IPS-18a (cell line): Measurements from ENCODE around the gene HOMER3.
A peak's percentile ranks its signal among the peaks of the same experiment; 100 is the strongest.

Experiments
- H3K27ac ChIP-seq: one replicate; pipeline ENCODE4 v1.5.1; 2013; ENCODE audit warnings: low read length
- H3K27me3 ChIP-seq: one replicate; pipeline ENCODE4 v1.6.1; 2013; ENCODE audit warnings: mild to moderate bottlenecking, low read length; ENCODE audit not compliant: control insufficient read depth, insufficient read depth
- H3K36me3 ChIP-seq: one replicate; pipeline ENCODE4 v1.6.1; 2013; ENCODE audit warnings: low read depth, low read length; ENCODE audit not compliant: control insufficient read depth
- H3K4me1 ChIP-seq: one replicate; pipeline ENCODE4 v1.6.1; 2013; ENCODE audit warnings: low read depth, low read length; ENCODE audit not compliant: control insufficient read depth
- H3K4me3 ChIP-seq: one replicate; pipeline ENCODE4 v1.5.1; 2013; ENCODE audit warnings: low read length
- H3K9ac ChIP-seq: one replicate; pipeline ENCODE4 v1.6.1; 2013; ENCODE audit warnings: mild to moderate bottlenecking, low read length, moderate library complexity
- H3K9me3 ChIP-seq: one replicate; pipeline ENCODE4 v1.6.1; 2013; ENCODE audit warnings: low read depth, low read length; ENCODE audit not compliant: control insufficient read depth

The HOMER3 gene

GRCh38 chr19:18951721-18952281 lies 10.8 kb upstream of the HOMER3 start:
- Histone ChIP-seq H3K27me3 (no peaks in the 10 kb centered on the region), H3K9me3 (no peaks in the 10 kb centered on the region), H3K9ac (no peak overlapping the region), H3K27ac (no peak overlapping the region), H3K36me3 (no peaks in the 10 kb centered on the region), H3K4me1 (no peaks in the 10 kb centered on the region), H3K4me3 (no peak overlapping the region)

DNA sequence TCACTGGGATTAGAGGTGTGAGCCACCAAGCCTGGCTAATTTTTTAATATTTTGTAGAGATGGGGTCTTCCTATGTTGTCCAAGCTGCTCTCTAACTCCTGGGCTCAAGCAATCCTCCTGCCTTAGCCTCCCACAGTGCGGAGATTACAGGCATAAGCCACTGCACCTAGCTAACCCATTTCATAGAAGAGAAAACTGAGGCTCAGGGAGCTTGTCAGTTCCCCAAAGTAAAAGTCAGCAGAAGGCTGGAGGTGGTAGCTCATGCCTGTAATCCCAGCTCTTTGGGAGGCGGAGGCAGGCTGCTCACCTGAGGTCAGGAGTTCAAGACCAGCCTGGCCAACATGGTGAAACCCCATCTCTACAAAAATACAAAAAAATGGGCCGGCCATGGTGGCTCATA lies 8.8 kb upstream of the HOMER3 start:
- no peak overlapping the region for H3K27ac ChIP-seq

GRCh38 chr19:18948976-18949356 lies 7.9 kb upstream of the HOMER3 start:
- Histone ChIP-seq H3K27me3 (no peaks in the 10 kb centered on the region), H3K27ac (no peak overlapping the region), H3K9ac (no peak overlapping the region), H3K4me1 (no peaks in the 10 kb centered on the region), H3K36me3 (no peaks in the 10 kb centered on the region), H3K4me3 (no peak overlapping the region), H3K9me3 (no peaks in the 10 kb centered on the region)

More for the DNA sequence above, 8.8 kb upstream of the HOMER3 start:
- Histone ChIP-seq H3K4me1 (no peaks in the 10 kb centered on the region), H3K9me3 (no peaks in the 10 kb centered on the region), H3K27me3 (no peaks in the 10 kb centered on the region), H3K36me3 (no peaks in the 10 kb centered on the region), H3K9ac (no peak overlapping the region), H3K4me3 (no peak overlapping the region)

- no peaks in the 10 kb centered on the region for H3K27me3 ChIP-seq
- H3K27ac ChIP-seq, result no peak overlapping the region
- H3K9ac ChIP-seq, result no peak overlapping the region
- no peak overlapping the region for H3K4me3 ChIP-seq
- H3K36me3 ChIP-seq, result no peaks in the 10 kb centered on the region
- H3K4me1 ChIP-seq, result no peaks in the 10 kb centered on the region
- H3K9me3 ChIP-seq, result no peaks in the 10 kb centered on the region
These were observed 7.3 kb upstream of the HOMER3 start for GRCh38 chr19:18948075-18948975.

DNA sequence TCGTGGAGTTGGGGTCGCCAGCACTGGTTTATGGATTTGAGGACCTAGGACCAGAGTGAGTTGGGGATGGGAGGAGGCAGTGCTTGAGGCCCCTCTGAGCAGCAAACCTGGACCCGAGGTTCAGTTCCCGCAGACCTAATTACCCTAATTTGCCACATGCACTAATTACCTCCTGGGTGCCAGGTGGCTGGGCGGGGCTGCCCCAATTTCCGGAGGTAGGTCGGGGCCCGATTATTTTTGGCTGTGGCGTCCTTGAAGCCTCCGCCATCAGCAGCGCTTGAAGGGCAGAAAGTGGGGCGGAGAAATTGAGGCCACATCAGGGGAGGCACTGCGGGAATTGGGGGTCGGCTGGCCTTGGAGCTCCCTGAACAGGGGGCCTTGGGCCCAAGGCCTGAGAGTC lies 5.9 kb upstream of the HOMER3 start:
- Histone ChIP-seq H3K9ac (no peak overlapping the region), H3K4me1 (no peaks in the 10 kb centered on the region), H3K27me3 (peaks cover under 1% of the 10 kb centered on the region), H3K9me3 (no peaks in the 10 kb centered on the region), H3K27ac (no peak overlapping the region), H3K4me3 (no peak overlapping the region), H3K36me3 (no peaks in the 10 kb centered on the region)

- Histone ChIP-seq H3K27me3 (peaks cover 4% of the 10 kb centered on the region), H3K4me3 (no peak overlapping the region), H3K27ac (no peak overlapping the region), H3K4me1 (peaks cover 4% of the 10 kb centered on the region), H3K36me3 (no peaks in the 10 kb centered on the region), H3K9me3 (no peaks in the 10 kb centered on the region), H3K9ac (no peak overlapping the region)
These were observed 5.3 kb upstream of the HOMER3 start for GRCh38 chr19:18946335-18946734.

DNA sequence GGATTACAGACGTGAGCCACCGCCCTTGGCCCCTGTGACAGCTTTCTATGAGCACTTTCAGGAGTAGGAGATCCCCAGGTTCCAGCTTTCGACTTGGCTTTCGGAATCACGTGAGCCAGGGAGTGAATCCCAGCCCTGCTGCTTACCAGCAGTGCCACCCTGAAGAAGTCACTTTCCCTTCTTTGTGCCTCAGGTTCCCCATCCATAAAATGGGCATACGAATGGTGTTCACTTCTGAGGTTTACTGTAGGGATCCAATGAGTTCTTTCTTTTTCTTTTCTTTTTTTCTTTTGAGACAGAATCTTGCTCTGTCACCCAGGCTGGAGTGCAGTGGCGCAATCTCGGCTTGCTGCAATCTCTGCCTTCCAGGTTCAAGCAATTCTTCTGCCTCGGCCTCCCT lies 4.3 kb upstream of the HOMER3 start:
- Histone ChIP-seq H3K27ac (no peak overlapping the region), H3K9me3 (no peaks in the 10 kb centered on the region), H3K4me1 (peaks cover 4% of the 10 kb centered on the region), H3K36me3 (no peaks in the 10 kb centered on the region), H3K9ac (no peak overlapping the region), H3K27me3 (peaks cover 4% of the 10 kb centered on the region), H3K4me3 (no peak overlapping the region)

GRCh38 chr19:18943465-18943864 lies 2.4 kb upstream of the HOMER3 start:
- Histone ChIP-seq H3K9ac (no peak overlapping the region), H3K4me3 (no peak overlapping the region), H3K4me1 (peaks cover 9% of the 10 kb centered on the region), H3K27me3 (peaks cover 4% of the 10 kb centered on the region), H3K9me3 (no peaks in the 10 kb centered on the region), H3K36me3 (no peaks in the 10 kb centered on the region), H3K27ac (no peak overlapping the region)

GRCh38 chr19:18942692-18943091 lies 1.7 kb upstream of the HOMER3 start:
- peaks cover 9% of the 10 kb centered on the region for H3K4me1 ChIP-seq
- peaks cover 4% of the 10 kb centered on the region for H3K36me3 ChIP-seq
- H3K27ac ChIP-seq, result no peak overlapping the region
- no peak overlapping the region for H3K9ac ChIP-seq
- peaks cover 4% of the 10 kb centered on the region for H3K27me3 ChIP-seq
- H3K4me3 ChIP-seq, result no peak overlapping the region
- H3K9me3 ChIP-seq, result no peaks in the 10 kb centered on the region

- H3K9me3 ChIP-seq, result no peaks in the 10 kb centered on the region
- no peak overlapping the region for H3K4me3 ChIP-seq
- H3K27ac ChIP-seq, result no peak overlapping the region
- peaks cover 9% of the 10 kb centered on the region for H3K4me1 ChIP-seq
- peaks cover 4% of the 10 kb centered on the region for H3K36me3 ChIP-seq
- no peak overlapping the region for H3K9ac ChIP-seq
- H3K27me3 ChIP-seq, result peaks cover 4% of the 10 kb centered on the region
These were observed 774 bp upstream of the HOMER3 start for GRCh38 chr19:18941628-18942354.

GRCh38 chr19:18939922-18940768 lies 872 bp downstream of the HOMER3 start:
- H3K27ac ChIP-seq, result no peak overlapping the region
- peaks cover 4% of the 10 kb centered on the region for H3K36me3 ChIP-seq
- H3K4me3 ChIP-seq, result peak overlapping the region; percentile 75
- peak overlapping the region; percentile 73 for H3K9ac ChIP-seq
- peaks cover 9% of the 10 kb centered on the region for H3K4me1 ChIP-seq
- H3K9me3 ChIP-seq, result no peaks in the 10 kb centered on the region
- peaks cover 4% of the 10 kb centered on the region for H3K27me3 ChIP-seq
